Activated naive CD8-positive, alpha-beta T cell (primary cell): ENCODE measurements around the gene HLCS.

Experiments used
- H3K27ac Mint-ChIP-seq: one replicate; pipeline ENCODE4 v1.8.0; 2021; ENCODE audit warnings: mixed read lengths
- H3K27me3 Mint-ChIP-seq: one replicate; pipeline ENCODE4 v1.8.0; 2021; ENCODE audit warnings: mixed read lengths
- H3K36me3 Mint-ChIP-seq: one replicate; pipeline ENCODE4 v1.8.0; 2021; ENCODE audit warnings: mixed read lengths
- H3K4me1 Mint-ChIP-seq: one replicate; pipeline ENCODE4 v1.8.0; 2021; ENCODE audit warnings: low read depth, mixed read lengths
- H3K4me3 Mint-ChIP-seq: one replicate; pipeline ENCODE4 v1.8.0; 2021; ENCODE audit warnings: mild to moderate bottlenecking, mixed read lengths
- H3K9me3 Mint-ChIP-seq: one replicate; pipeline ENCODE4 v1.8.0; 2021; ENCODE audit warnings: low read depth, mixed read lengths

HLCS gene

GRCh38 chr21:36901575-36901974 lies 64.9 kb downstream of the HLCS start:
- H3K4me1 Mint-ChIP-seq: no peaks in the 10 kb centered on the region
- H3K36me3 Mint-ChIP-seq: peaks cover 12% of the 10 kb centered on the region
- no peak overlapping the region for H3K27ac Mint-ChIP-seq
- no peaks in the 10 kb centered on the region for H3K27me3 Mint-ChIP-seq
- no peak overlapping the region for H3K4me3 Mint-ChIP-seq
- no peaks in the 10 kb centered on the region for H3K9me3 Mint-ChIP-seq

- Mint-ChIP-seq H3K27ac (no peak overlapping the region), H3K36me3 (peaks cover 40% of the 10 kb centered on the region), H3K27me3 (no peaks in the 10 kb centered on the region), H3K4me3 (no peak overlapping the region), H3K4me1 (no peaks in the 10 kb centered on the region), H3K9me3 (no peaks in the 10 kb centered on the region)
Measured at GRCh38 chr21:36893581-36893980, 72.9 kb downstream of the HLCS start.

- no peak overlapping the region for H3K27ac Mint-ChIP-seq
- H3K9me3 Mint-ChIP-seq: no peaks in the 10 kb centered on the region
- H3K36me3 Mint-ChIP-seq: peaks cover 35% of the 10 kb centered on the region
- no peak overlapping the region for H3K4me3 Mint-ChIP-seq
- no peaks in the 10 kb centered on the region for H3K27me3 Mint-ChIP-seq
- H3K4me1 Mint-ChIP-seq: no peaks in the 10 kb centered on the region
Measured at GRCh38 chr21:36892201-36892600, 74.3 kb downstream of the HLCS start.

GRCh38 chr21:36891692-36892091 lies 74.8 kb downstream of the HLCS start:
- no peak overlapping the region for H3K27ac Mint-ChIP-seq
- peaks cover 35% of the 10 kb centered on the region for H3K36me3 Mint-ChIP-seq

GRCh38 chr21:36891121-36891520 lies 75.3 kb downstream of the HLCS start:
- no peak overlapping the region for H3K4me3 Mint-ChIP-seq
- peaks cover 32% of the 10 kb centered on the region for H3K36me3 Mint-ChIP-seq
- no peak overlapping the region for H3K27ac Mint-ChIP-seq
- H3K27me3 Mint-ChIP-seq: no peaks in the 10 kb centered on the region
- no peaks in the 10 kb centered on the region for H3K4me1 Mint-ChIP-seq
- H3K9me3 Mint-ChIP-seq: no peaks in the 10 kb centered on the region

More at GRCh38 chr21:36891692-36892091, 74.8 kb downstream of the HLCS start:
- H3K9me3 Mint-ChIP-seq: no peaks in the 10 kb centered on the region
- H3K4me1 Mint-ChIP-seq: no peaks in the 10 kb centered on the region
- H3K27me3 Mint-ChIP-seq: no peaks in the 10 kb centered on the region
- no peak overlapping the region for H3K4me3 Mint-ChIP-seq

- no peak overlapping the region for H3K4me3 Mint-ChIP-seq
- no peaks in the 10 kb centered on the region for H3K27me3 Mint-ChIP-seq
- H3K4me1 Mint-ChIP-seq: no peaks in the 10 kb centered on the region
- H3K36me3 Mint-ChIP-seq: peaks cover 28% of the 10 kb centered on the region
- no peaks in the 10 kb centered on the region for H3K9me3 Mint-ChIP-seq
- no peak overlapping the region for H3K27ac Mint-ChIP-seq
Measured at GRCh38 chr21:36890086-36890485, 76.4 kb downstream of the HLCS start.

- Mint-ChIP-seq H3K27ac (no peak overlapping the region), H3K4me1 (no peaks in the 10 kb centered on the region), H3K9me3 (no peaks in the 10 kb centered on the region), H3K4me3 (no peak overlapping the region), H3K36me3 (peaks cover 29% of the 10 kb centered on the region), H3K27me3 (no peaks in the 10 kb centered on the region)
Measured at GRCh38 chr21:36889401-36889800, 77.1 kb downstream of the HLCS start.

- no peak overlapping the region for H3K4me3 Mint-ChIP-seq
- no peaks in the 10 kb centered on the region for H3K4me1 Mint-ChIP-seq
- H3K27me3 Mint-ChIP-seq: no peaks in the 10 kb centered on the region
- H3K27ac Mint-ChIP-seq: no peak overlapping the region
- H3K9me3 Mint-ChIP-seq: no peaks in the 10 kb centered on the region
- peaks cover 33% of the 10 kb centered on the region for H3K36me3 Mint-ChIP-seq
Measured at GRCh38 chr21:36888466-36888865, 78.0 kb downstream of the HLCS start.

- Mint-ChIP-seq H3K36me3 (peaks cover 37% of the 10 kb centered on the region), H3K4me3 (no peak overlapping the region), H3K27me3 (no peaks in the 10 kb centered on the region), H3K27ac (no peak overlapping the region), H3K4me1 (no peaks in the 10 kb centered on the region), H3K9me3 (no peaks in the 10 kb centered on the region)
Measured at GRCh38 chr21:36887963-36888362, 78.5 kb downstream of the HLCS start.

GRCh38 chr21:36883532-36884486 lies 82.7 kb downstream of the HLCS start:
- no peak overlapping the region for H3K4me3 Mint-ChIP-seq
- no peaks in the 10 kb centered on the region for H3K27me3 Mint-ChIP-seq
- no peaks in the 10 kb centered on the region for H3K4me1 Mint-ChIP-seq
- no peak overlapping the region for H3K27ac Mint-ChIP-seq
- peaks cover 33% of the 10 kb centered on the region for H3K36me3 Mint-ChIP-seq
- no peaks in the 10 kb centered on the region for H3K9me3 Mint-ChIP-seq

GRCh38 chr21:36882776-36883175 lies 83.7 kb downstream of the HLCS start:
- Mint-ChIP-seq H3K27ac (no peak overlapping the region), H3K4me3 (no peak overlapping the region), H3K9me3 (peaks cover 6% of the 10 kb centered on the region), H3K27me3 (no peaks in the 10 kb centered on the region), H3K36me3 (peaks cover 38% of the 10 kb centered on the region), H3K4me1 (no peaks in the 10 kb centered on the region)

GRCh38 chr21:36881228-36881627 lies 85.2 kb downstream of the HLCS start:
- Mint-ChIP-seq H3K36me3 (peaks cover 42% of the 10 kb centered on the region), H3K27ac (no peak overlapping the region), H3K4me1 (no peaks in the 10 kb centered on the region), H3K9me3 (peaks cover 6% of the 10 kb centered on the region), H3K4me3 (no peak overlapping the region), H3K27me3 (no peaks in the 10 kb centered on the region)

- H3K4me3 Mint-ChIP-seq: no peak overlapping the region
- H3K27me3 Mint-ChIP-seq: no peaks in the 10 kb centered on the region
- no peak overlapping the region for H3K27ac Mint-ChIP-seq
- H3K4me1 Mint-ChIP-seq: no peaks in the 10 kb centered on the region
- peaks cover 42% of the 10 kb centered on the region for H3K36me3 Mint-ChIP-seq
- H3K9me3 Mint-ChIP-seq: peaks cover 6% of the 10 kb centered on the region
Measured at GRCh38 chr21:36879827-36880226, 86.6 kb downstream of the HLCS start.

GRCh38 chr21:36877741-36878140 lies 88.7 kb downstream of the HLCS start:
- peaks cover 23% of the 10 kb centered on the region for H3K36me3 Mint-ChIP-seq
- peaks cover 6% of the 10 kb centered on the region for H3K9me3 Mint-ChIP-seq
- no peaks in the 10 kb centered on the region for H3K4me1 Mint-ChIP-seq
- H3K4me3 Mint-ChIP-seq: no peak overlapping the region
- no peaks in the 10 kb centered on the region for H3K27me3 Mint-ChIP-seq
- H3K27ac Mint-ChIP-seq: no peak overlapping the region

GRCh38 chr21:36874665-36875064 lies 91.8 kb downstream of the HLCS start:
- H3K4me1 Mint-ChIP-seq: no peaks in the 10 kb centered on the region
- H3K9me3 Mint-ChIP-seq: peaks cover 10% of the 10 kb centered on the region
- H3K36me3 Mint-ChIP-seq: peaks cover 18% of the 10 kb centered on the region
- H3K4me3 Mint-ChIP-seq: no peak overlapping the region
- H3K27ac Mint-ChIP-seq: no peak overlapping the region
- no peaks in the 10 kb centered on the region for H3K27me3 Mint-ChIP-seq

- no peak overlapping the region for H3K4me3 Mint-ChIP-seq
- H3K9me3 Mint-ChIP-seq: peaks cover 9% of the 10 kb centered on the region
- no peak overlapping the region for H3K27ac Mint-ChIP-seq
- no peaks in the 10 kb centered on the region for H3K27me3 Mint-ChIP-seq
- no peaks in the 10 kb centered on the region for H3K4me1 Mint-ChIP-seq
- peaks cover 17% of the 10 kb centered on the region for H3K36me3 Mint-ChIP-seq
Measured at GRCh38 chr21:36873513-36873912, 93.0 kb downstream of the HLCS start.
